ENCODE measurements around the gene PTPRN2.
"Not testable (repeated sequence)": the region's sequence is repeated elsewhere in the genome, so short reads cannot be mapped to it uniquely, and the experiment has no call there.

The PTPRN2 gene

GRCh38 chr7:157847756-157848487 lies 739.7 kb downstream of the PTPRN2 start:
- not testable (repeated sequence) for DNase-seq

- DNase-seq = not testable (repeated sequence)
These were observed 740.9 kb downstream of the PTPRN2 start for GRCh38 chr7:157846746-157847145.

- DNase-seq = no peak
These were observed 741.4 kb downstream of the PTPRN2 start for GRCh38 chr7:157846271-157846670.

GRCh38 chr7:157845203-157845835 lies 742.3 kb downstream of the PTPRN2 start:
- no peak for DNase-seq

- no peak for DNase-seq
These were observed 743.0 kb downstream of the PTPRN2 start for GRCh38 chr7:157844611-157845010.

GRCh38 chr7:157844141-157844540 lies 743.5 kb downstream of the PTPRN2 start:
- DNase-seq = no peak

- no peak for DNase-seq
These were observed 744.1 kb downstream of the PTPRN2 start for GRCh38 chr7:157843336-157844140.

- DNase-seq = no peak
These were observed 745.8 kb downstream of the PTPRN2 start for GRCh38 chr7:157841773-157842370.

- no peak for DNase-seq
These were observed 746.5 kb downstream of the PTPRN2 start for GRCh38 chr7:157840914-157841772.

- DNase-seq = no peak
These were observed 747.3 kb downstream of the PTPRN2 start for GRCh38 chr7:157840174-157840913.

- DNase-seq = no peak
These were observed 747.9 kb downstream of the PTPRN2 start for GRCh38 chr7:157839672-157840167.

- DNase-seq = no peak
These were observed 748.4 kb downstream of the PTPRN2 start for GRCh38 chr7:157839226-157839625.

GRCh38 chr7:157837561-157837960 lies 750.1 kb downstream of the PTPRN2 start:
- no peak for DNase-seq

GRCh38 chr7:157837047-157837446 lies 750.6 kb downstream of the PTPRN2 start:
- DNase-seq = no peak

GRCh38 chr7:157834501-157835163 lies 753.0 kb downstream of the PTPRN2 start:
- DNase-seq = no peak

- DNase-seq = no peak
These were observed 754.6 kb downstream of the PTPRN2 start for GRCh38 chr7:157832866-157833607.

- DNase-seq = no peak
These were observed 755.2 kb downstream of the PTPRN2 start for GRCh38 chr7:157832421-157832820.

- no peak for DNase-seq
These were observed 755.6 kb downstream of the PTPRN2 start for GRCh38 chr7:157832006-157832405.

GRCh38 chr7:157831143-157831905 lies 756.3 kb downstream of the PTPRN2 start:
- no peak for DNase-seq
